Lung (tissue), 12 donors: Measurements from ENCODE around the gene NCKAP5L. TPM values are rescaled to one million over a fixed set of nuclear protein-coding genes. Genes with fewer than 3 reads are reported as not detected.
"Not testable (repeated sequence)": the region's sequence is repeated elsewhere in the genome, so short reads cannot be mapped to it uniquely, and the experiment has no call there.

Experiments
- ATAC-seq: fragments of 200-7000 bp; cut with Tn5 transposase; one replicate; pipeline ENCODE4 v1.9.1; 2020; ENCODE audit warnings: moderate number of reproducible peaks; ENCODE audit not compliant: insufficient read depth, low FRiP score
- DNase-seq, 3 donors: peaks; one replicate each; pipeline ENCODE4 v3.0.0-alpha.2; 2013 to 2017
- H3K27ac ChIP-seq, 2 donors: one replicate each; pipeline ENCODE4 v1.5.1; 2013; ENCODE audit warnings: mild to moderate bottlenecking in 2 of 2, moderate library complexity in 2 of 2, control low read depth in 1 of 2, inconsistent platforms in 1 of 2, low read depth in 1 of 2, low read length in 1 of 2
- H3K27me3 ChIP-seq, 3 donors: one replicate each; pipeline ENCODE4 v1.5.1; 2013; ENCODE audit warnings: low read length in 2 of 3; ENCODE audit not compliant: control insufficient read depth in 3 of 3, insufficient read depth in 3 of 3
- H3K36me3 ChIP-seq, 4 donors: one replicate each; pipeline ENCODE4 v1.5.1; 2013; ENCODE audit warnings: low read length in 4 of 4, mild to moderate bottlenecking in 1 of 4, moderate library complexity in 1 of 4; ENCODE audit not compliant: control insufficient read depth in 4 of 4, insufficient read depth in 4 of 4
- H3K4me1 ChIP-seq, 5 donors: one replicate each; pipeline ENCODE4 v1.5.1; 2013; ENCODE audit warnings: low read length in 5 of 5, mild to moderate bottlenecking in 2 of 5, moderate library complexity in 1 of 5; ENCODE audit not compliant: control insufficient read depth in 5 of 5, insufficient read depth in 5 of 5
- H3K4me3 ChIP-seq: one replicate; pipeline ENCODE4 v1.5.1; 2013; ENCODE audit warnings: mild to moderate bottlenecking, control low read depth, moderate library complexity
- H3K9ac ChIP-seq, 2 donors: one replicate each; pipeline ENCODE4 v1.5.1; 2013; ENCODE audit warnings: low read length in 2 of 2, control low read depth in 1 of 2; ENCODE audit not compliant: insufficient read depth in 1 of 2
- H3K9me3 ChIP-seq, 4 donors: one replicate each; pipeline ENCODE4 v1.5.1; 2013; ENCODE audit warnings: low read length in 3 of 4, mild to moderate bottlenecking in 1 of 4, moderate library complexity in 1 of 4; ENCODE audit not compliant: control insufficient read depth in 4 of 4, insufficient read depth in 3 of 4
- CTCF ChIP-seq: IDR thresholded peaks from 2 replicates; pipeline ENCODE4 v1.5.1; 2012; ENCODE audit warnings: mild to moderate bottlenecking; ENCODE audit errors: control extremely low read depth, extremely low read depth
- WGBS, 2 donors: extraction: QIAGEN DNeasy Blood & Tissue Kit; methylation state at CpG; one replicate each; pipeline ENCODE4 v1.1.7; 2013; 5-methylcytosine and 5-hydroxymethylcytosine counted together
- polyA plus RNA-seq, 2 donors: library from polyadenylated mRNA; stranded (reverse); fragments of 200-250 nt; gene quantifications; one replicate each; pipeline ENCODE4 v1.2.1, GENCODE V29; 2013
- total RNA-seq, 2 donors: library from RNA; depleted of rRNA in 1 of 2; stranded (reverse); fragments of >200 nt in 1 of 2; gene quantifications; one replicate each; pipeline ENCODE4 v1.2.1, GENCODE V29; 2014 to 2021
- donor health status: control.
- donor health status: control.
- donor health status: Bipolar disorder and iron deficiency.
- donor health status: healthy.
- donor health status: DM: yes; HTN: yes; CAD: no.

The NCKAP5L gene
- total and polyA plus RNA-seq, 4 donors = 15.7 to 30.8 (median 20.1) TPM

- H3K4me1 ChIP-seq = peaks cover 0 to 34% (median 21%) of the 10 kb centered on the region in 5 donors
- H3K27ac ChIP-seq = no peak overlapping the region
- no peaks in the 10 kb centered on the region for H3K36me3 ChIP-seq
- no peak for TF ChIP-seq CTCF
- ATAC-seq = no peak
- WGBS, 2 donors = 70 to 83% methylated on average over 2 of the region's 2 CpGs
- no peaks in the 10 kb centered on the region for H3K27me3 ChIP-seq
- no peak for DNase-seq
- H3K9me3 ChIP-seq = no peaks in the 10 kb centered on the region
- H3K9ac ChIP-seq = no peak overlapping the region
- no peak overlapping the region for H3K4me3 ChIP-seq
These were observed 36.5 kb upstream of the NCKAP5L start for GRCh38 chr12:49864798-49865090.

GRCh38 chr12:49863946-49864797 lies 36.0 kb upstream of the NCKAP5L start:
- H3K27me3 ChIP-seq = no peaks in the 10 kb centered on the region
- H3K4me3 ChIP-seq = no peak overlapping the region
- no peak for TF ChIP-seq CTCF
- H3K36me3 ChIP-seq = no peaks in the 10 kb centered on the region
- no peak overlapping the region for H3K27ac ChIP-seq
- DNase-seq (no peak), ATAC-seq (no peak)
- H3K9me3 ChIP-seq = no peaks in the 10 kb centered on the region
- 73 to 83% methylated on average over 17 of the region's 17 CpGs for WGBS, 2 donors
- H3K9ac ChIP-seq = no peak overlapping the region
- peaks cover 0 to 28% (median 21%) of the 10 kb centered on the region in 5 donors for H3K4me1 ChIP-seq

DNA sequence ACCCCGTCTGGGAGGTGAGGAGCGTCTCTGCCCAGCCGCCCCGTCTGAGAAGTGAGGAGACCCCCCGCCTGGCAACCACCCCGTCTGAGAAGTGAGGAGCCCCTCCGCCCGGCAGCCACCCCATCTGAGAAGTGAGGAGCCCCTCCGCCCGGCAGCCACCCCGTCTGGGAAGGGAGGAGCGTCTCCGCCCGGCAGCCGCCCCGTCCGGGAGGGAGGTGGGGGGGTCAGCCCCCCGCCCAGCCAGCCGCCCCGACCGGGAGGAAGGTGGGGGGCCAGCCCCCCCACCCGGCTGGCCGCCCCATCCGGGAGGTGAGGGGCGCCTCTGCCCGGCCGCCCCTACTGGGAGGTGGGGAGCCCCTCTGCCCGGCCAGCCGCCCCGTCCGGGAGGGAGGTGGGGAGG lies 32.7 kb upstream of the NCKAP5L start:
- H3K36me3 ChIP-seq, DNase-seq, H3K4me3 ChIP-seq, H3K27ac ChIP-seq, H3K4me1 ChIP-seq, ATAC-seq, H3K9me3 ChIP-seq, H3K9ac ChIP-seq, H3K27me3 ChIP-seq: not testable (repeated sequence)
- WGBS, 2 donors = 91 to 95% methylated on average over 14 to 31 of the region's 31 CpGs

DNA sequence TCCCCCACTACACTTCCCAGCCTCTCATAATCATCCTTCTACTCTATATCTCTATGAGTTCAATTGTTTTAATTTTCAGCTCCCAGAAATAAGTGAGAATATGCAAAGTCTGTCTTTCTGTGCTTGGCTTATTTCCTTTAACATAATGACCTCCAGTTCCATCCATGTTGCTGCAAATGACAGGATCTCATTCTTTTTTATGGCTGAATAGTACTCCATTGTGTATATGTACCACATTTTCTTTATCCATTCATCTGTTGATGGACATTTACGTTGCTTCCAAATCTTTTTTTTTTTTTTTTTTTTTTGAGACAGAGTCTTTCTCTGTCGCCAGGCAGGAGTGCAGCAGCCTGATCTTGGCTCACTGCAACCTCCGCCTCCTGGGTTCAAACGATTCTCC lies 27.7 kb upstream of the NCKAP5L start:
- not testable (repeated sequence) for H3K36me3 ChIP-seq, H3K4me1 ChIP-seq, DNase-seq, H3K27me3 ChIP-seq, H3K9ac ChIP-seq, H3K27ac ChIP-seq, H3K4me3 ChIP-seq, ATAC-seq, H3K9me3 ChIP-seq
- 89 to 92% methylated on average over 4 of the region's 4 CpGs for WGBS, 2 donors
